Transverse colon (tissue), 4 donors: ENCODE results near the gene TPCN2. TPM values are rescaled to one million over a fixed set of nuclear protein-coding genes. Genes with fewer than 3 reads are reported as not detected.

Experiments
- DNase-seq: peaks from one replicate; pipeline ENCODE4 v3.0.0-alpha.2; 2019
- H3K27ac ChIP-seq, 4 donors: fragments of 200-600 bp; sonication (generic); 2 replicates each; pipeline ENCODE4 v1.5.1; 2016 to 2018; ENCODE audit warnings: inconsistent platforms in 4 of 4
- H3K27me3 ChIP-seq: fragments of 200-600 bp; sonication (generic); 2 replicates; pipeline ENCODE4 v1.5.1; 2017; ENCODE audit warnings: inconsistent platforms
- H3K36me3 ChIP-seq, 4 donors: fragments of 200-600 bp; sonication (generic); 2 replicates each; pipeline ENCODE4 v1.5.1; 2017 to 2019; ENCODE audit warnings: inconsistent platforms in 4 of 4
- H3K4me1 ChIP-seq, 4 donors: fragments of 200-600 bp; sonication (generic); 2 replicates each; pipeline ENCODE4 v1.5.1; 2017 to 2020; ENCODE audit warnings: inconsistent platforms in 4 of 4
- H3K4me3 ChIP-seq, 4 donors: fragments of 200-600 bp; sonication (generic); 1 replicate in 1 of 4; 2 replicates in 3 of 4; pipeline versions ENCODE4 v1.5.1 to v1.6.1; 2017 to 2019; ENCODE audit warnings: inconsistent platforms in 4 of 4
- H3K9me3 ChIP-seq, 2 donors: fragments of 200-600 bp; sonication (generic); 2 replicates each; pipeline ENCODE4 v1.5.1; 2017 to 2019; ENCODE audit warnings: inconsistent platforms in 2 of 2
- CTCF ChIP-seq, 5 experiments: fragments of 200-600 bp in 3 of 5; fragments of 450-650 bp in 2 of 5; sonication (generic) in 3 of 5; IDR thresholded peaks; 1 replicate in 2 of 5; 2 replicates in 3 of 5; pipeline ENCODE4 v1.5.1; 2016 to 2017; ENCODE audit warnings: antibody characterized with exemption in 5 of 5, inconsistent platforms in 3 of 5, mild to moderate bottlenecking in 2 of 5, moderate library complexity in 1 of 5
- EP300 ChIP-seq: sonication (generic); formaldehyde crosslinking; IDR thresholded peaks from one replicate; pipeline ENCODE4 v1.6.1; 2017; ENCODE audit warnings: antibody characterized with exemption, low read depth
- POLR2A ChIP-seq: fragments of 450-650 bp; IDR thresholded peaks from one replicate; pipeline ENCODE4 v1.6.1; 2016; ENCODE audit warnings: antibody characterized with exemption, mild to moderate bottlenecking, moderate library complexity
- POLR2AphosphoS5 ChIP-seq, 3 donors: sonication (generic); formaldehyde crosslinking; IDR thresholded peaks; one replicate each; pipeline ENCODE4 v1.6.1; 2016; ENCODE audit warnings: antibody characterized with exemption in 3 of 3
- WGBS, 2 donors: methylation state at CpG; one replicate each; pipeline ENCODE4 v1.1.5; 2018; ENCODE audit warnings: low coverage in 1 of 2; 5-methylcytosine and 5-hydroxymethylcytosine counted together
- in situ Hi-C, 4 donors: fragments of 200-750 bp; cut with MboI; loops; one replicate each; pipeline versions ENCODE4 v1.15.0 to v1.15.1; 2017; ENCODE audit warnings: low sequenced_read_pairs in 3 of 4, low pct_ligation_motif_present in 1 of 4, low pct_unique_long_range_greater_than_20kb in 1 of 4
- intact Hi-C: fragments of 100-400 bp; cut with DNase I; formaldehyde crosslinking; loops from one replicate; pipeline ENCODE4 v1.15.1; 2023; ENCODE audit warnings: low total_unique reads
- total RNA-seq, 4 donors: library from RNA; depleted of rRNA; stranded (reverse); fragments of >200 nt; gene quantifications; one replicate each; pipeline ENCODE4 v1.1.0, GENCODE V29; 2016

TPCN2 gene
- total RNA-seq, 4 donors from 2014 or later = 16.8 to 25.4 (median 20.7) TPM

- DNase-seq = peak; percentile 6
- WGBS, 2 donors = 60 to 78% methylated on average over 1 to 9 of the region's 9 CpGs
- in situ Hi-C loops (no loop called here), intact Hi-C loops (loop anchor here (5.0 kb wide), 1 partner anchor 56 kb away; no protein-coding TSS in a partner anchor)
- Histone ChIP-seq H3K9me3 (no peaks in the 10 kb centered on the region), H3K27ac (peak overlapping the region; percentile 72 to 98 (median 94)), H3K36me3 (no peaks in the 10 kb centered on the region), H3K4me3 (no peak overlapping the region), H3K27me3 (no peaks in the 10 kb centered on the region), H3K4me1 (peaks cover 38 to 70% (median 57%) of the 10 kb centered on the region in 4 donors)
- TF ChIP-seq POLR2AphosphoS5 (IDR thresholded peaks at IDR 0.05) = no peak
- no peak for TF ChIP-seq POLR2A
- no peak for TF ChIP-seq EP300
- no peak for TF ChIP-seq CTCF (IDR thresholded peaks at IDR 0.05)
These were observed 45.3 kb upstream of the TPCN2 start for GRCh38 chr11:69003301-69003865.

GRCh38 chr11:69003866-69004367 is 44.8 kb upstream of the TPCN2 start:
- DNase-seq = no peak
- WGBS, 2 donors = 80% methylated on average over 18 of the region's 20 CpGs; no CpG with 5 or more reads in 1 of the 2 donors
- no peaks in the 10 kb centered on the region for H3K36me3 ChIP-seq
- H3K27me3 ChIP-seq = no peaks in the 10 kb centered on the region
- peaks cover 43 to 69% (median 55%) of the 10 kb centered on the region in 4 donors for H3K4me1 ChIP-seq
- TF ChIP-seq POLR2A = no peak
- no peak for TF ChIP-seq POLR2AphosphoS5 (IDR thresholded peaks at IDR 0.05)
- no peak for TF ChIP-seq CTCF (IDR thresholded peaks at IDR 0.05)
- no peak for TF ChIP-seq EP300
- intact Hi-C loops (loop anchor here (5.0 kb wide), 1 partner anchor 57 kb away; no protein-coding TSS in a partner anchor), in situ Hi-C loops (no loop called here)
- peak overlapping the region; percentile 72 to 98 (median 94) for H3K27ac ChIP-seq
- H3K9me3 ChIP-seq = no peaks in the 10 kb centered on the region
- H3K4me3 ChIP-seq = no peak overlapping the region

GRCh38 chr11:69004411-69005182 is 44.1 kb upstream of the TPCN2 start:
- Histone ChIP-seq H3K27ac (peak overlapping the region; percentile 87 to 98 (median 94)), H3K4me1 (peaks cover 44 to 71% (median 58%) of the 10 kb centered on the region in 4 donors), H3K4me3 (no peak overlapping the region), H3K27me3 (no peaks in the 10 kb centered on the region), H3K9me3 (no peaks in the 10 kb centered on the region), H3K36me3 (no peaks in the 10 kb centered on the region)
- intact Hi-C loops = loop anchor here (5.0 kb wide), 2 partner anchors 57 to 77 kb away; no protein-coding TSS in a partner anchor
- TF ChIP-seq POLR2A = no peak
- no peak for TF ChIP-seq EP300
- TF ChIP-seq CTCF (IDR thresholded peaks at IDR 0.05) = no peak
- TF ChIP-seq POLR2AphosphoS5 (IDR thresholded peaks at IDR 0.05) = no peak
- no peak for DNase-seq
- WGBS, 2 donors = 78% methylated on average over 13 of the region's 13 CpGs; no CpG with 5 or more reads in 1 of the 2 donors
- in situ Hi-C loops = no loop called here

GRCh38 chr11:69005183-69005630 is 43.5 kb upstream of the TPCN2 start:
- DNase-seq = no peak
- in situ Hi-C loops = no loop called here
- H3K4me3 ChIP-seq = no peak overlapping the region
- H3K4me1 ChIP-seq = peaks cover 47 to 74% (median 56%) of the 10 kb centered on the region in 4 donors
- no peaks in the 10 kb centered on the region for H3K9me3 ChIP-seq
- 65 to 86% methylated on average over 4 to 22 of the region's 27 CpGs for WGBS, 2 donors
- peaks cover under 1% of the 10 kb centered on the region for H3K27me3 ChIP-seq
- no peaks in the 10 kb centered on the region for H3K36me3 ChIP-seq
- intact Hi-C loops = loop anchor here (5.0 kb wide), 1 partner anchor 78 kb away; no protein-coding TSS in a partner anchor
- peak overlapping the region; percentile 87 to 98 (median 94) for H3K27ac ChIP-seq
- TF ChIP-seq EP300 (no peak), POLR2AphosphoS5 (IDR thresholded peaks at IDR 0.05) (no peak), POLR2A (no peak), CTCF (IDR thresholded peaks at IDR 0.05) (no peak)
